ENCODE results near the gene TBX3. TPM values are rescaled to one million over a fixed set of nuclear protein-coding genes. Genes with fewer than 3 reads are reported as not detected.
A peak's percentile ranks its signal among the peaks of the same experiment; 100 is the strongest.

Gene TBX3
- polyA plus RNA-seq, 2 of the 4 experiments (the other 2 are of a cell fraction), result 22.8 to 28.0 TPM

DNA sequence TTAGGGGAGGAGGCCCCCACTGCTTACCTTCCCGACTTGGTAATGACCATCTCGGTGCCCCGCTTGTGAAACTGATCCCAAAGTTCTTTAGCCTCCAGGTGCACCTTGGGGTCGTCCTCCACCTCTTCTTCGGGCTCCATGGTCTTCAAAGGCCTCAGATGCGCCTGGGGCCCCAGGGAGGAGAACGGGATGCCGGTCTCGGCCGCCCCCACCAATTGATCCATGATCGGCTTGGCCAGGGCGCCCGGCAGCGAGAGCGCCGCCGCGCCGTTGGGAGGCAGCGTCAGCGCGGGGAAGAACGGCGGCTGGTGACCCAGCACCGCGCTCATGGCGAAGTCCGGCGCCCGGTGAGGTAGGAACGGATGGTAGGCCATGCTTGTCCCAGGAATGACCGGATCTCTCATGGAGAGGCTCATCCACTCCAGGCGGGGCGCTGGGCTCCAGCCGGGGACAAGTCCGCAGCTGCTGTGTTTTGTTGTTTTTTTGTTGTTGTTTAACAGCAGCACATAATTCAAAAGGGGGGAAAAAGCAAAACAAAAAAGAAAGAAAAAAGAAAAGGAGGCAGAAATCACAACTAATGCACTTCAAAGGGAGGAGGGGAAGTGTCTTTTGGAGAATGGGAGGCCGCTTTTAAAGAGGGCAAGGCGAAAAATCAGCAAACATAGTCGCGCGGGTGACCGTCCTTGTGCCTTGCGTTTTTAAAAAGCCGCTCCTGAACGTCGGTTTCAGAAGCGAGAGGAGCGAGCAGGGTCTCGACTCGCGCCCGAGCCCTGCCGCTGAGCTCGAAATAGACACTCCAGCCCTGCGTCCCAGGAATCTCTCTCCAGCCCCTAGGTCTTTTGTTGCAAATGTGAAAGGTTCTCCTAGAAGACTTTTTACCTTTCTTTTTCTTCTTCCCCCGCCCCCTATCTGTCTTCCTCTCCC is 928 bp downstream of the TBX3 start (continued):
- peak; percentile 31 to 53; a peak in 4 of 5 replicates for TF ChIP-seq RAD21 (conservative IDR thresholded peaks at IDR 0.05 in 1 of 2, IDR thresholded peaks at IDR 0.05 in 1 of 2)
- TF ChIP-seq ZSCAN20 (CRISPR knock-in tag; IDR thresholded peaks at IDR 0.05), result no peak
- TF ChIP-seq, protein P1, sequence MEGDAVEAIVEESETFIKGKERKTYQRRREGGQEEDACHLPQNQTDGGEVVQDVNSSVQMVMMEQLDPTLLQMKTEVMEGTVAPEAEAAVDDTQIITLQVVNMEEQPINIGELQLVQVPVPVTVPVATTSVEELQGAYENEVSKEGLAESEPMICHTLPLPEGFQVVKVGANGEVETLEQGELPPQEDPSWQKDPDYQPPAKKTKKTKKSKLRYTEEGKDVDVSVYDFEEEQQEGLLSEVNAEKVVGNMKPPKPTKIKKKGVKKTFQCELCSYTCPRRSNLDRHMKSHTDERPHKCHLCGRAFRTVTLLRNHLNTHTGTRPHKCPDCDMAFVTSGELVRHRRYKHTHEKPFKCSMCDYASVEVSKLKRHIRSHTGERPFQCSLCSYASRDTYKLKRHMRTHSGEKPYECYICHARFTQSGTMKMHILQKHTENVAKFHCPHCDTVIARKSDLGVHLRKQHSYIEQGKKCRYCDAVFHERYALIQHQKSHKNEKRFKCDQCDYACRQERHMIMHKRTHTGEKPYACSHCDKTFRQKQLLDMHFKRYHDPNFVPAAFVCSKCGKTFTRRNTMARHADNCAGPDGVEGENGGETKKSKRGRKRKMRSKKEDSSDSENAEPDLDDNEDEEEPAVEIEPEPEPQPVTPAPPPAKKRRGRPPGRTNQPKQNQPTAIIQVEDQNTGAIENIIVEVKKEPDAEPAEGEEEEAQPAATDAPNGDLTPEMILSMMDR (IDR thresholded peaks at IDR 0.05), result no peak
- no peak for TF ChIP-seq CBX2 (IDR thresholded peaks at IDR 0.05; ENCODE audit: borderline replicate concordance, low read depth)
- TF ChIP-seq FOSB (CRISPR knock-in tag; IDR thresholded peaks at IDR 0.05), result no peak
- TF ChIP-seq, protein P2, sequence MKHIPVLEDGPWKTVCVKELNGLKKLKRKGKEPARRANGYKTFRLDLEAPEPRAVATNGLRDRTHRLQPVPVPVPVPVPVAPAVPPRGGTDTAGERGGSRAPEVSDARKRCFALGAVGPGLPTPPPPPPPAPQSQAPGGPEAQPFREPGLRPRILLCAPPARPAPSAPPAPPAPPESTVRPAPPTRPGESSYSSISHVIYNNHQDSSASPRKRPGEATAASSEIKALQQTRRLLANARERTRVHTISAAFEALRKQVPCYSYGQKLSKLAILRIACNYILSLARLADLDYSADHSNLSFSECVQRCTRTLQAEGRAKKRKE (CRISPR knock-in tag; IDR thresholded peaks at IDR 0.05; ENCODE audit: low read depth), result no peak

DNA sequence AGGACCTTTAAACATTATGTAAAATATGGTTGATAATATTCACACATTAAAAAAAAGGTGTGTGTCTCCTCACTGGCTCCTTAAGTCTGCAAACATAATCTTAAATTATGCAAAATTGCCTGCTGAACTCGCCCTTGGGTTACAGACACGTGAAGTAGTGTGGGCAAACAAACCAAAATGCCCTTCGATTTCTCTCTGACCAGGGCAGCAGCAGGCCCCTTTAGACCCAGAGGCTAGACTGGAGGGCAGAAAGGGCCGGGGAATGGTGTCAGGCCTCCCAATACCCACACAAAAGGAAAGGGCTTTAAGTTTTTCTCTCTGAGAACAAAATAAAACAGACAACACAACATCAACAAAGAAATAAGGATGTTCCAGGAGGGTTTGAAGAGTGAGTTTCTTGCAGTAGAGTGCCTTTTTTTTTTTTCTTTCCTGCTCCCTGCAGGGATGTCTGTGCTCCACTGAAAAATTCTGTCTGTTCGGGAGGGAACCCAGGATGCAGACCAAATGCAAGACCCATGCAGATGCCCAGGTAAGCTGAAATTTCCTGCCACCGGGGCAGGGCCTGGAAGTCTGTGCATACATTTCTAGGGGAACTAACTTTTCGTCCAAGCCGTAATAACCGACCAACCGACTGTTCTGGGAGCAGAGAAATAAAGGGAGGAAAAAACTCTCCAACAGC is 1.7 kb downstream of the TBX3 start:
- ATAC-seq, result no peak
- FAIRE-seq, result no peak
- Histone ChIP-seq H3K4me3 (peak overlapping the region; percentile 57), H3K9me3 (no peaks in the 10 kb centered on the region), H3K4me1 (peaks cover 20% of the 10 kb centered on the region), H3K4me2 (peak overlapping the region; percentile 84), H3K27ac (peak overlapping the region; percentile 96 to 100)
- ChIA-PET CTCF (interaction anchor here (0.8 to 4.2 kb wide), 2 partner anchors 10 to 13 kb away, joined by 3 to 19 read pairs; no protein-coding TSS in a partner anchor), POLR2A (interaction anchor here (0.7 kb wide), 1 partner anchor 888 kb away, joined by 3 read pairs; no protein-coding TSS in a partner anchor)
- TF ChIP-seq, protein P3, sequence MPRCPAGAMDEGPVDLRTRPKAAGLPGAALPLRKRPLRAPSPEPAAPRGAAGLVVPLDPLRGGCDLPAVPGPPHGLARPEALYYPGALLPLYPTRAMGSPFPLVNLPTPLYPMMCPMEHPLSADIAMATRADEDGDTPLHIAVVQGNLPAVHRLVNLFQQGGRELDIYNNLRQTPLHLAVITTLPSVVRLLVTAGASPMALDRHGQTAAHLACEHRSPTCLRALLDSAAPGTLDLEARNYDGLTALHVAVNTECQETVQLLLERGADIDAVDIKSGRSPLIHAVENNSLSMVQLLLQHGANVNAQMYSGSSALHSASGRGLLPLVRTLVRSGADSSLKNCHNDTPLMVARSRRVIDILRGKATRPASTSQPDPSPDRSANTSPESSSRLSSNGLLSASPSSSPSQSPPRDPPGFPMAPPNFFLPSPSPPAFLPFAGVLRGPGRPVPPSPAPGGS (IDR thresholded peaks at IDR 0.05), result no peak
- TF ChIP-seq JUN (IDR thresholded peaks at IDR 0.05) (0 out of 5 replicates have a peak, but pooled peaks of 1 of the 2 experiments have one; percentile 17), HEYL (CRISPR knock-in tag; IDR thresholded peaks at IDR 0.05) (no peak)
- 15% methylated on average over 10 of the region's 10 CpGs for WGBS (ENCODE audit: missing lambda C conversion rate)
- DNase-seq (ENCODE audit: low read depth in 1 of 2, low spot score in 1 of 2), result no peak

DNA sequence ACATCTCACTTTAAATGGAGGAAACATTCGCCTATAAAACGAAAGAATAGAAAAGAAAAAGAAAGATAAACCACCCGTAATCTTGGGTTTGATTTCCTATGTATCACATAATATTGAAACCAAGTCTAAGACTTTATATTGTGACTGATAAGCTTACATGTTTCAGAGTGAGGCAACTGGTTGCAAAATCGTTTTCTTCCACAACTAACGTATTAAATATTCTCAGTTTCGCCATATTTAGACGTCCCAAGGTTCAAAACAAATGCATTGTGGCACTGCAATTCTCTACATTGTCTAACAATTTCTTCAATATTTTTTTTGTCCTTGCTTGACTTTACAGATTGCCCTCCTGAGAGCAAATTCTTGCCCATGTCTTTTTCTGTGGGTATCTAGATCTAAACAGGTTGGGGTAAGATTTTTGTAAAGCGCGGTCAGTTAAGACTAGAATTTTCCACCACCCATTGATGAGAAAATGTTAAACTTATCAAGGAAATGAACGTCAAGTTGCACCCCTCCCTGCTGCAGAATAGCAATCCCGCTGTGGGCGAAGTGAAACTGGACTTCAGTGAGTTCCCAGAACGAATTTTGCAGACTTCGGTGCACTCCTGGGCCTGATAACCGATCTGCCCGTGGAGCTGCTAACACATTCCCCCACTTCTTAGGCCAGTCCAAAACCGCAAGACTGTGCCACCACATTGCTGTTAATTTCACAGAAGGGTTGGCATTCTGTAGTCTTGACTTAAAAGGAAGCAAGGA is 2.7 kb downstream of the TBX3 start:
- FAIRE-seq, result no peak
- Histone ChIP-seq H3K9me3 (no peaks in the 10 kb centered on the region), H3K4me3 (peak overlapping the region; percentile 57), H3K27ac (peak overlapping the region; percentile 96 to 100), H3K4me2 (peak overlapping the region; percentile 84), H3K4me1 (peaks cover 20% of the 10 kb centered on the region)
- ATAC-seq, result no peak
- POLR2A ChIA-PET, result no interaction called here
- no peak for DNase-seq (ENCODE audit: low read depth in 1 of 2, low spot score in 1 of 2)
- CTCF ChIA-PET, result interaction anchor here (1.2 to 4.2 kb wide), 2 partner anchors 9 to 12 kb away, joined by 3 to 19 read pairs; no protein-coding TSS in a partner anchor
- 80% methylated on average over 17 of the region's 17 CpGs for WGBS (ENCODE audit: missing lambda C conversion rate)
- TF ChIP-seq, protein P4, sequence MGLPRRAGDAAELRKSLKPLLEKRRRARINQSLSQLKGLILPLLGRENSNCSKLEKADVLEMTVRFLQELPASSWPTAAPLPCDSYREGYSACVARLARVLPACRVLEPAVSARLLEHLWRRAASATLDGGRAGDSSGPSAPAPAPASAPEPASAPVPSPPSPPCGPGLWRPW (IDR thresholded peaks at IDR 0.05), result no peak
- TF ChIP-seq, protein P5, sequence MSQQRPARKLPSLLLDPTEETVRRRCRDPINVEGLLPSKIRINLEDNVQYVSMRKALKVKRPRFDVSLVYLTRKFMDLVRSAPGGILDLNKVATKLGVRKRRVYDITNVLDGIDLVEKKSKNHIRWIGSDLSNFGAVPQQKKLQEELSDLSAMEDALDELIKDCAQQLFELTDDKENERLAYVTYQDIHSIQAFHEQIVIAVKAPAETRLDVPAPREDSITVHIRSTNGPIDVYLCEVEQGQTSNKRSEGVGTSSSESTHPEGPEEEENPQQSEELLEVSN (IDR thresholded peaks at IDR 0.05; ENCODE audit: borderline replicate concordance, low read depth), result no peak
- TF ChIP-seq JUN (IDR thresholded peaks at IDR 0.05), result no peak
- TF ChIP-seq, protein P2 (CRISPR knock-in tag; IDR thresholded peaks at IDR 0.05; ENCODE audit: low read depth), result no peak
- no peak for TF ChIP-seq ESRRA (IDR thresholded peaks at IDR 0.05; ENCODE audit: borderline replicate concordance, low read length)
- no peak for TF ChIP-seq TFCP2L1 (CRISPR knock-in tag; IDR thresholded peaks at IDR 0.05)
- TF ChIP-seq RFX5 (IDR thresholded peaks at IDR 0.05), result no peak
- TF ChIP-seq, protein P6, sequence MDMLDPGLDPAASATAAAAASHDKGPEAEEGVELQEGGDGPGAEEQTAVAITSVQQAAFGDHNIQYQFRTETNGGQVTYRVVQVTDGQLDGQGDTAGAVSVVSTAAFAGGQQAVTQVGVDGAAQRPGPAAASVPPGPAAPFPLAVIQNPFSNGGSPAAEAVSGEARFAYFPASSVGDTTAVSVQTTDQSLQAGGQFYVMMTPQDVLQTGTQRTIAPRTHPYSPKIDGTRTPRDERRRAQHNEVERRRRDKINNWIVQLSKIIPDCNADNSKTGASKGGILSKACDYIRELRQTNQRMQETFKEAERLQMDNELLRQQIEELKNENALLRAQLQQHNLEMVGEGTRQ (IDR thresholded peaks at IDR 0.05), result no peak
- TF ChIP-seq EHF (CRISPR knock-in tag; IDR thresholded peaks at IDR 0.05), result no peak
- no peak for TF ChIP-seq FOSL2 (IDR thresholded peaks at IDR 0.05)
- no peak for TF ChIP-seq FOSL2 (CRISPR knock-in tag; IDR thresholded peaks at IDR 0.05)
- TF ChIP-seq HOXB5 (CRISPR knock-in tag; IDR thresholded peaks at IDR 0.05), result no peak
- TF ChIP-seq KDM1A (IDR thresholded peaks at IDR 0.05; ENCODE audit: low read depth), result no peak
- TF ChIP-seq, protein P1 (IDR thresholded peaks at IDR 0.05), result no peak

Measured in A549 (cell line).